Neutrophil (primary cell): ENCODE data around the gene BABAM2.

Experiments
- H3K27ac ChIP-seq: fragments of 200-600 bp; sonication (generic); 2 replicates; pipeline ENCODE4 v1.5.1; 2016; ENCODE audit warnings: mild to moderate bottlenecking, moderate library complexity
- H3K27me3 ChIP-seq: fragments of 200-600 bp; sonication (generic); 2 replicates; pipeline ENCODE4 v1.6.0; 2016; ENCODE audit warnings: mild to moderate bottlenecking
- H3K36me3 ChIP-seq: fragments of 200-600 bp; sonication (generic); 2 replicates; pipeline ENCODE4 v1.5.1; 2017
- H3K4me1 ChIP-seq, 2 experiments: fragments of 200-600 bp in 1 of 2; sonication (generic) in 1 of 2; 1 replicate in 1 of 2; 2 replicates in 1 of 2; pipeline versions ENCODE4 v1.5.1 to v1.6.1; 2013 to 2016; ENCODE audit warnings: low read depth in 1 of 2, low read length in 1 of 2, mild to moderate bottlenecking in 1 of 2, moderate library complexity in 1 of 2; ENCODE audit not compliant: control insufficient read depth in 1 of 2, insufficient read depth in 1 of 2
- H3K4me3 ChIP-seq, 2 experiments: fragments of 200-600 bp in 1 of 2; sonication (generic) in 1 of 2; 1 replicate in 1 of 2; 2 replicates in 1 of 2; pipeline ENCODE4 v1.5.1; 2013 to 2016; ENCODE audit warnings: low read depth in 1 of 2, low read length in 1 of 2, mild to moderate bottlenecking in 1 of 2, moderate library complexity in 1 of 2
- H3K9me3 ChIP-seq: fragments of 200-600 bp; sonication (generic); 2 replicates; pipeline ENCODE4 v1.5.1; 2016
- CTCF ChIP-seq: fragments of 200-600 bp; sonication (generic); IDR thresholded peaks from 2 replicates; pipeline ENCODE4 v1.5.1; 2016; ENCODE audit warnings: antibody characterized with exemption

The BABAM2 gene

GRCh38 chr2:28209261-28209691 is 318.7 kb downstream of the BABAM2 start:
- no peaks in the 10 kb centered on the region for H3K36me3 ChIP-seq
- no peaks in the 10 kb centered on the region for H3K27me3 ChIP-seq
- no peak overlapping the region for H3K27ac ChIP-seq
- no peak overlapping the region for H3K4me3 ChIP-seq
- no peaks in the 10 kb centered on the region for H3K4me1 ChIP-seq
- TF ChIP-seq CTCF, result no peak
- H3K9me3 ChIP-seq, result no peaks in the 10 kb centered on the region

- Histone ChIP-seq H3K4me3 (no peak overlapping the region), H3K36me3 (no peaks in the 10 kb centered on the region), H3K9me3 (no peaks in the 10 kb centered on the region), H3K27me3 (no peaks in the 10 kb centered on the region), H3K4me1 (no peaks in the 10 kb centered on the region), H3K27ac (no peak overlapping the region)
- TF ChIP-seq CTCF, result no peak
Measured at GRCh38 chr2:28209864-28210263, 319.3 kb downstream of the BABAM2 start.

- H3K27me3 ChIP-seq, result no peaks in the 10 kb centered on the region
- H3K4me1 ChIP-seq, result no peaks in the 10 kb centered on the region
- H3K4me3 ChIP-seq, result no peak overlapping the region
- no peaks in the 10 kb centered on the region for H3K36me3 ChIP-seq
- no peaks in the 10 kb centered on the region for H3K9me3 ChIP-seq
- no peak overlapping the region for H3K27ac ChIP-seq
- no peak for TF ChIP-seq CTCF
Measured at GRCh38 chr2:28210535-28210934, 320.0 kb downstream of the BABAM2 start.

GRCh38 chr2:28216331-28216730 is 325.8 kb downstream of the BABAM2 start:
- Histone ChIP-seq H3K36me3 (no peaks in the 10 kb centered on the region), H3K27me3 (no peaks in the 10 kb centered on the region), H3K27ac (no peak overlapping the region), H3K9me3 (no peaks in the 10 kb centered on the region), H3K4me3 (no peak overlapping the region), H3K4me1 (no peaks in the 10 kb centered on the region)
- TF ChIP-seq CTCF, result no peak

GRCh38 chr2:28217042-28217740 is 326.7 kb downstream of the BABAM2 start:
- no peak for TF ChIP-seq CTCF
- Histone ChIP-seq H3K4me1 (no peaks in the 10 kb centered on the region), H3K27me3 (no peaks in the 10 kb centered on the region), H3K27ac (no peak overlapping the region), H3K36me3 (no peaks in the 10 kb centered on the region), H3K9me3 (no peaks in the 10 kb centered on the region), H3K4me3 (no peak overlapping the region)
